ENCODE data around the gene ITGAV. TPM values are rescaled to one million over a fixed set of nuclear protein-coding genes. Genes with fewer than 3 reads are reported as not detected.

The ITGAV gene
- total RNA-seq, 2 donors from 2014 or later, result 63.7 to 79.7 TPM

GRCh38 chr2:186704897-186705296 is 115.0 kb downstream of the ITGAV start:
- Mint-ChIP-seq H3K9me3 (no peaks in the 10 kb centered on the region), H3K27ac (no peak overlapping the region), H3K4me1 (no peaks in the 10 kb centered on the region), H3K36me3 (ENCODE audit: low read depth) (no peaks in the 10 kb centered on the region), H3K27me3 (ENCODE audit: insufficient read depth) (no peaks in the 10 kb centered on the region), H3K4me3 (no peak overlapping the region)
- Histone ChIP-seq H3K9me3 (ENCODE audit: control insufficient read depth, low read length) (peaks cover 11% of the 10 kb centered on the region), H3K9ac (ENCODE audit: extremely low read depth, low read length, poor library complexity, severe bottlenecking) (no peak overlapping the region), H3K27me3 (ENCODE audit: control insufficient read depth, insufficient read depth, low read length, poor library complexity, severe bottlenecking) (no peaks in the 10 kb centered on the region), H3K4me3 (ENCODE audit: low read length) (no peak overlapping the region), H3K27ac (ENCODE audit: low read depth, low read length) (no peak overlapping the region), H3K36me3 (ENCODE audit: control insufficient read depth, insufficient read depth, low read length) (no peaks in the 10 kb centered on the region), H3K4me1 (ENCODE audit: control insufficient read depth, insufficient read depth, low read length) (no peaks in the 10 kb centered on the region)
- TF ChIP-seq, protein P1, sequence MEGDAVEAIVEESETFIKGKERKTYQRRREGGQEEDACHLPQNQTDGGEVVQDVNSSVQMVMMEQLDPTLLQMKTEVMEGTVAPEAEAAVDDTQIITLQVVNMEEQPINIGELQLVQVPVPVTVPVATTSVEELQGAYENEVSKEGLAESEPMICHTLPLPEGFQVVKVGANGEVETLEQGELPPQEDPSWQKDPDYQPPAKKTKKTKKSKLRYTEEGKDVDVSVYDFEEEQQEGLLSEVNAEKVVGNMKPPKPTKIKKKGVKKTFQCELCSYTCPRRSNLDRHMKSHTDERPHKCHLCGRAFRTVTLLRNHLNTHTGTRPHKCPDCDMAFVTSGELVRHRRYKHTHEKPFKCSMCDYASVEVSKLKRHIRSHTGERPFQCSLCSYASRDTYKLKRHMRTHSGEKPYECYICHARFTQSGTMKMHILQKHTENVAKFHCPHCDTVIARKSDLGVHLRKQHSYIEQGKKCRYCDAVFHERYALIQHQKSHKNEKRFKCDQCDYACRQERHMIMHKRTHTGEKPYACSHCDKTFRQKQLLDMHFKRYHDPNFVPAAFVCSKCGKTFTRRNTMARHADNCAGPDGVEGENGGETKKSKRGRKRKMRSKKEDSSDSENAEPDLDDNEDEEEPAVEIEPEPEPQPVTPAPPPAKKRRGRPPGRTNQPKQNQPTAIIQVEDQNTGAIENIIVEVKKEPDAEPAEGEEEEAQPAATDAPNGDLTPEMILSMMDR (conservative IDR thresholded peaks at IDR 0.05), result no peak
- DNase-seq, result no peak
- WGBS, 2 experiments (ENCODE audit: insufficient coverage in 1 of 2, insufficient read length in 1 of 2), result 92 to 100% methylated on average over 1 to 3 of the region's 3 CpGs

GRCh38 chr2:186709529-186710450 is 119.9 kb downstream of the ITGAV start:
- no peak overlapping the region for H3K4me3 Mint-ChIP-seq
- no peak for DNase-seq

DNA sequence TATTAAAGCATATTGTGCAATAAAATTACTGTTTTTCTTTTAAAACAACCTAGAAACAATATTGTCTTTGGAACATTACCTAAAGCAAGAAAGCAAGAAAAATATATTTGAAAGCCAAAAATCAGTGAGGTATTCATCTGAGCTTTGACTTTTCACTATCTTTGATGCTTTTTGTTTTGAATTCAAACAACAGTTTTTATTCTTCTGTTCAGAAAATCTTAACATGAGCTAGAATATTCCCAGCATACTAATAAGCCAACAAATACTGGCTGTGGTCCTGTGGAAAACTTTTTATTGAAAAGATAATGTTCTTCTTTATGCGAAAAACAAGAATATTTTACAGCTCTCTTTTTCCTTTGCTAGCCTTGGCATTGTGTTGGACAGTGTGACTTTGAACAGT is 123.8 kb downstream of the ITGAV start:
- no peak overlapping the region for H3K27ac Mint-ChIP-seq
- H3K9me3 Mint-ChIP-seq, result no peaks in the 10 kb centered on the region
- DNase-seq, result no peak
- H3K36me3 ChIP-seq (ENCODE audit: control insufficient read depth, insufficient read depth, low read length), result no peaks in the 10 kb centered on the region
- H3K27me3 ChIP-seq (ENCODE audit: control insufficient read depth, insufficient read depth, low read length, poor library complexity, severe bottlenecking), result no peaks in the 10 kb centered on the region
- no peaks in the 10 kb centered on the region for H3K9me3 ChIP-seq (ENCODE audit: control insufficient read depth, low read length)
- TF ChIP-seq, protein P1 (conservative IDR thresholded peaks at IDR 0.05), result no peak
- no peaks in the 10 kb centered on the region for H3K4me1 ChIP-seq (ENCODE audit: control insufficient read depth, insufficient read depth, low read length)
- H3K4me3 Mint-ChIP-seq, result no peak overlapping the region
- no peak overlapping the region for H3K27ac ChIP-seq (ENCODE audit: low read depth, low read length)
- 100% methylated on average over 1 of the region's 1 CpG; no CpG with 5 or more reads in 1 of the 2 experiments for WGBS, 2 experiments (ENCODE audit: insufficient coverage in 1 of 2, insufficient read length in 1 of 2)
- H3K4me3 ChIP-seq (ENCODE audit: low read length), result no peak overlapping the region
- H3K27me3 Mint-ChIP-seq (ENCODE audit: insufficient read depth), result no peaks in the 10 kb centered on the region
- no peak overlapping the region for H3K9ac ChIP-seq (ENCODE audit: extremely low read depth, low read length, poor library complexity, severe bottlenecking)
- H3K36me3 Mint-ChIP-seq (ENCODE audit: low read depth), result no peaks in the 10 kb centered on the region
- no peaks in the 10 kb centered on the region for H3K4me1 Mint-ChIP-seq

More at GRCh38 chr2:186709529-186710450, 119.9 kb downstream of the ITGAV start:
- no peak overlapping the region for H3K27ac Mint-ChIP-seq
- H3K27me3 Mint-ChIP-seq (ENCODE audit: insufficient read depth), result no peaks in the 10 kb centered on the region
- no peaks in the 10 kb centered on the region for H3K9me3 Mint-ChIP-seq
- H3K27me3 ChIP-seq (ENCODE audit: control insufficient read depth, insufficient read depth, low read length, poor library complexity, severe bottlenecking), result no peaks in the 10 kb centered on the region
- TF ChIP-seq, protein P1 (conservative IDR thresholded peaks at IDR 0.05), result no peak
- H3K4me3 ChIP-seq (ENCODE audit: low read length), result no peak overlapping the region
- H3K36me3 ChIP-seq (ENCODE audit: control insufficient read depth, insufficient read depth, low read length), result no peaks in the 10 kb centered on the region
- no peak overlapping the region for H3K9ac ChIP-seq (ENCODE audit: extremely low read depth, low read length, poor library complexity, severe bottlenecking)
- no peaks in the 10 kb centered on the region for H3K4me1 Mint-ChIP-seq
- H3K4me1 ChIP-seq (ENCODE audit: control insufficient read depth, insufficient read depth, low read length), result no peaks in the 10 kb centered on the region
- H3K27ac ChIP-seq (ENCODE audit: low read depth, low read length), result no peak overlapping the region
- no peaks in the 10 kb centered on the region for H3K36me3 Mint-ChIP-seq (ENCODE audit: low read depth)
- 92 to 100% methylated on average over 1 to 6 of the region's 6 CpGs for WGBS, 2 experiments (ENCODE audit: insufficient coverage in 1 of 2, insufficient read length in 1 of 2)
- H3K9me3 ChIP-seq (ENCODE audit: control insufficient read depth, low read length), result peaks cover 6% of the 10 kb centered on the region
